ENCODE data around the gene ENOX1. TPM values are rescaled to one million over a fixed set of nuclear protein-coding genes. Genes with fewer than 3 reads are reported as not detected.

The ENOX1 gene
- total and polyA plus RNA-seq, 7 donors: 0.23 to 20.2 (median 11.1) TPM

- no peaks in the 10 kb centered on the region for H3K27me3 ChIP-seq
- H3K4me3 ChIP-seq: no peak overlapping the region
- 52 to 62% methylated on average over 1 of the region's 1 CpG for WGBS, 2 donors
- intact Hi-C loops (cut with DNase I): no loop called here
- TF ChIP-seq POLR2AphosphoS5 (IDR thresholded peaks at IDR 0.05): no peak
- TF ChIP-seq, protein P1, sequence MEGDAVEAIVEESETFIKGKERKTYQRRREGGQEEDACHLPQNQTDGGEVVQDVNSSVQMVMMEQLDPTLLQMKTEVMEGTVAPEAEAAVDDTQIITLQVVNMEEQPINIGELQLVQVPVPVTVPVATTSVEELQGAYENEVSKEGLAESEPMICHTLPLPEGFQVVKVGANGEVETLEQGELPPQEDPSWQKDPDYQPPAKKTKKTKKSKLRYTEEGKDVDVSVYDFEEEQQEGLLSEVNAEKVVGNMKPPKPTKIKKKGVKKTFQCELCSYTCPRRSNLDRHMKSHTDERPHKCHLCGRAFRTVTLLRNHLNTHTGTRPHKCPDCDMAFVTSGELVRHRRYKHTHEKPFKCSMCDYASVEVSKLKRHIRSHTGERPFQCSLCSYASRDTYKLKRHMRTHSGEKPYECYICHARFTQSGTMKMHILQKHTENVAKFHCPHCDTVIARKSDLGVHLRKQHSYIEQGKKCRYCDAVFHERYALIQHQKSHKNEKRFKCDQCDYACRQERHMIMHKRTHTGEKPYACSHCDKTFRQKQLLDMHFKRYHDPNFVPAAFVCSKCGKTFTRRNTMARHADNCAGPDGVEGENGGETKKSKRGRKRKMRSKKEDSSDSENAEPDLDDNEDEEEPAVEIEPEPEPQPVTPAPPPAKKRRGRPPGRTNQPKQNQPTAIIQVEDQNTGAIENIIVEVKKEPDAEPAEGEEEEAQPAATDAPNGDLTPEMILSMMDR (IDR thresholded peaks at IDR 0.05): no peak
- no peak for TF ChIP-seq POLR2A (IDR thresholded peaks at IDR 0.05)
- no peak for TF ChIP-seq EP300 (IDR thresholded peaks at IDR 0.05)
- DNase-seq: no peak
- no peaks in the 10 kb centered on the region for H3K4me1 ChIP-seq
- H3K36me3 ChIP-seq: no peaks in the 10 kb centered on the region
- H3K27ac ChIP-seq: no peak overlapping the region
- no peaks in the 10 kb centered on the region for H3K9me3 ChIP-seq
Observed at GRCh38 chr13:43822969-43823368, 36.2 kb upstream of the ENOX1 start.

- DNase-seq: no peak
- H3K4me1 ChIP-seq: peaks cover 0 to 18% (median 6%) of the 10 kb centered on the region in 4 donors
- 84 to 86% methylated on average over 4 of the region's 4 CpGs for WGBS, 2 donors
- intact Hi-C loops (cut with DNase I): no loop called here
- H3K27me3 ChIP-seq: no peaks in the 10 kb centered on the region
- TF ChIP-seq, protein P1 (IDR thresholded peaks at IDR 0.05): no peak
- TF ChIP-seq POLR2AphosphoS5 (IDR thresholded peaks at IDR 0.05) (no peak), EP300 (IDR thresholded peaks at IDR 0.05) (no peak), POLR2A (IDR thresholded peaks at IDR 0.05) (no peak)
- H3K36me3 ChIP-seq: no peaks in the 10 kb centered on the region
- no peaks in the 10 kb centered on the region for H3K9me3 ChIP-seq
- no peak overlapping the region for H3K27ac ChIP-seq
- no peak overlapping the region for H3K4me3 ChIP-seq
Observed at GRCh38 chr13:43816401-43816889, 29.7 kb upstream of the ENOX1 start.

- Histone ChIP-seq H3K9me3 (no peaks in the 10 kb centered on the region), H3K27me3 (no peaks in the 10 kb centered on the region), H3K27ac (peak overlapping the region in 1 of 4 donors; percentile 22), H3K4me1 (peaks cover 0 to 18% (median 6%) of the 10 kb centered on the region in 4 donors), H3K36me3 (no peaks in the 10 kb centered on the region), H3K4me3 (no peak overlapping the region)
- intact Hi-C loops (cut with DNase I): no loop called here
- TF ChIP-seq EP300 (IDR thresholded peaks at IDR 0.05) (no peak), POLR2AphosphoS5 (IDR thresholded peaks at IDR 0.05) (no peak), POLR2A (IDR thresholded peaks at IDR 0.05) (no peak)
- TF ChIP-seq, protein P1 (IDR thresholded peaks at IDR 0.05): no peak
- WGBS, 2 donors: 75 to 83% methylated on average over 2 of the region's 2 CpGs
- DNase-seq: no peak
Observed at GRCh38 chr13:43815204-43815603, 28.4 kb upstream of the ENOX1 start.

GRCh38 chr13:43808676-43809075 is 21.9 kb upstream of the ENOX1 start:
- Histone ChIP-seq H3K4me3 (no peak overlapping the region), H3K9me3 (no peaks in the 10 kb centered on the region), H3K36me3 (no peaks in the 10 kb centered on the region), H3K27ac (no peak overlapping the region), H3K27me3 (no peaks in the 10 kb centered on the region), H3K4me1 (peaks cover 0 to 11% (median 7%) of the 10 kb centered on the region in 4 donors)
- TF ChIP-seq, protein P1 (IDR thresholded peaks at IDR 0.05): no peak
- TF ChIP-seq POLR2A (IDR thresholded peaks at IDR 0.05) (no peak), POLR2AphosphoS5 (IDR thresholded peaks at IDR 0.05) (no peak), EP300 (IDR thresholded peaks at IDR 0.05) (no peak)
- intact Hi-C loops (cut with DNase I): loop anchor here (10.0 kb wide), 1 partner anchor 614 kb away; no protein-coding TSS in a partner anchor
- DNase-seq: no peak

- whole genome bisulfite sequencing, 2 donors: 83 to 88% methylated on average over 6 of the region's 6 CpGs
- H3K4me3 ChIP-seq: no peak overlapping the region
- no peak for DNase-seq
- H3K27ac ChIP-seq: no peak overlapping the region
- TF ChIP-seq, protein P1 (IDR thresholded peaks at IDR 0.05): no peak
- TF ChIP-seq POLR2A (IDR thresholded peaks at IDR 0.05) (no peak), POLR2AphosphoS5 (IDR thresholded peaks at IDR 0.05) (no peak), EP300 (IDR thresholded peaks at IDR 0.05) (no peak)
- intact Hi-C loops (cut with DNase I): loop anchor here (2.0 to 10.0 kb wide), 2 partner anchors 611 to 721 kb away; no protein-coding TSS in a partner anchor
- no peaks in the 10 kb centered on the region for H3K27me3 ChIP-seq
- peaks cover 0 to 11% (median 7%) of the 10 kb centered on the region in 4 donors for H3K4me1 ChIP-seq
- no peaks in the 10 kb centered on the region for H3K36me3 ChIP-seq
- no peaks in the 10 kb centered on the region for H3K9me3 ChIP-seq
Observed at GRCh38 chr13:43805681-43806128, 18.9 kb upstream of the ENOX1 start.
